GM19239 (cell line): ENCODE results near the gene CMYA5.
A peak's percentile ranks its signal among the peaks of the same experiment; 100 is the strongest.
"Not testable (repeated sequence)": the region's sequence is repeated elsewhere in the genome, so short reads cannot be mapped to it uniquely, and the experiment has no call there.

ENCODE experiments used
- DNase-seq: peaks from one replicate; pipeline ENCODE4 v3.0.0; 2011; ENCODE audit warnings: low spot score; ENCODE audit not compliant: insufficient read length
- FAIRE-seq: peaks from 2 replicates; lab custom pipeline; 2011; peaks lifted over from hg19 to GRCh38; lab: Jason Lieb, UNC

Gene CMYA5

DNA sequence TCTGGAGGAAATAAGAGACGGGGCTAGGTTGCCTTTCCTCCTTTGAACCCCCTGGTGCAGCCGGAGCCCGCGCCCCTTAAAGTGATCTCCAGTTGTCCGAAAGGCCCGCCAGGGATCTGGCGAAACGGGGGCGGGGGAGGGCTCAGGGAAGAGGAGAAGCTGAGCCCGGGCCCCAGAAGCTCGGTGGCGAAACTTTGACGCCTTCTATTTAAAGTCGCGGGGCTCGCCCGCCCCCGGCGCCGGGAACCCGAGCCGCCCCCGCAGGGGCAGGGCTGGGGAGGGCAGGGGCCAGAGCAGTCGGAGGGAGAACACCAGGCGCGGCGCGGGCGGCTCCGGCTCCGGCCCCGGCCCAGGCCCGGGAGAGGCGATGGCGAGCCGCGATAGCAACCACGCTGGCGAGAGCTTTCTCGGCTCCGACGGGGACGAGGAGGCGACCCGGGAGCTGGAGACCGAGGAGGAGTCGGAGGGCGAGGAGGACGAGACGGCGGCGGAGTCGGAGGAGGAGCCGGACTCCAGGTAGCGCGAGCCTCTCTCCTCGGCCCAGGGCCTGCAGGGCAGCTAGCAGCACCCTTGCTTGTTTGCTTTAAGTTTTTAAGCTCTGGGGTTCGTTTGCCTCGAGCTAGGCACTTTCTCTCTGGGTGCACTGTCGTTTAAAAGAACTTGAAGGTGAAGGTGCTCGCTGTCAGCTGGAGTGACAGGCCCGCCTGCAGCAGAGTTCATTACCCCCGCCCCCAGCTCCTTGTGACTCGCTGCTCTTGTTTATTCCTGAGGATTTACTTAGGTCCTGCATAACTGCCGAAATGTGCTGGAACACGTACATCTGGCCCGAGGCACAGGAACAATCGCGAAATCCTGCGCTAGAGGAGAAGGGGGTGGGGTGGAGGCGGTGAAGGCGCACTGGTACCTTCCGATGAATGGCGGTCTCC, at the start of gene CMYA5:
Gene CMYA5 (plus strand): TSS at position 296 of the 926 bp plus-strand sequence. CDS start 72 bp downstream, at position 368.
- no peak for DNase-seq
- no peak for FAIRE-seq

DNA sequence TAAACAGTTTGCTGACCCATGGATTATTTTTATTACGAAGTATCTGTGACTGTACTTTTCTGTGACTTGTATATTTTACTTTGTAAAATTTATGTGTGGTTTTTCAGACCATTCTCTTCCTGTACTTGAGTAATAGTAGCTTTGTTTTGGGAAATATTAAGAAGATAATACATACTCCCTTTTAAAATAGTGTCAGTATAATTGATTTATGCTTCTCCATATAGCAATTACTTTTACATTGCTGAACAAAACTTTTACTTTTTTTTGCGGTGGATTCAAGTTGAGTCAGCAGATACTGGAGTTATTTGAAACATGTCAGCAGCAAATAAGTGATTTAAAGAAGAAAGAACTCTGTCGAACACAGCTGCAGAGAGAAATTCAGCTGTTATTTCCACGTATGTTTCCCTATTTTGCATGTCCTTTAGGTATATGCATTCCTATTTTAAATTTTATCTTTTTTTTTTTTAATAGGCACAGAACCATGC, 49.0 kb upstream of the CMYA5 start:
- DNase-seq (no peak), FAIRE-seq (no peak)

DNA sequence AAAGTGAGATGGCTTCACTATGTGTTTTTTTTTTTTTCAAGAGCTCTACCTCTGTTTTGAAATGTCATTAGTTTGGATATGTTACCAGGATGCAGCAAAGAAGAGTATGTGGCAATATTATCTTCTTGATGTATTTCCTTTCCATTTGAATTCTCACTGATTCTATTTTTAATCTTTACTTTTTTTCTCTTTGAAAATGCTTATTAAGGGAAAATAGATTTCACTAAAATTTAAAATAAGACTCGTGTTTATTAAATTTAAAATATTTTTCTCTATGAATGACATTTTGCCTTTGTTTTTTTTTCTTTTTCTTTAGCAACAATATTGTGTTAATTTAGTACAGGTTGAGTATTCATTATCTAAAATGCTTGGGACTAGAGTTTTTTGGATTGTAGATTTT, 48.2 kb upstream of the CMYA5 start:
- no peak for FAIRE-seq
- DNase-seq: no peak

DNA sequence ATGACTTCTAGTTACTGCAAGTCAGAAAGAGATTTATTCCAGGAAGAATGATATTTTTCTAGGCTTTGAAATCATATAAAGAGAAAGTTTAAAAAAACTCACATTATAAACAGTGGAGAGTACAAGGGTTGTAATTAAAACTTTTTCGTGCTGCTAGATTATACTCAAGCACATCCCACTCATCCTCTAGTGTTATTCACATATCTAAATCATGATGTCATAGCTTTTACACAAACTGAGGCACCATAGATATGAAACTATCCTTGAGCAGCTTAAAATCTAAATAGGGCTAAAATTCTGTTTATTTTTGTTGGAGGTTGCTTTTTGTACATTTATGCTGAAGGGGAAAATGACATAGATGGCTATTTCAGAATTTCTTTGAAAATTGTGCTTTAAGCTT, 47.4 kb upstream of the CMYA5 start:
- DNase-seq: no peak
- FAIRE-seq: no peak

DNA sequence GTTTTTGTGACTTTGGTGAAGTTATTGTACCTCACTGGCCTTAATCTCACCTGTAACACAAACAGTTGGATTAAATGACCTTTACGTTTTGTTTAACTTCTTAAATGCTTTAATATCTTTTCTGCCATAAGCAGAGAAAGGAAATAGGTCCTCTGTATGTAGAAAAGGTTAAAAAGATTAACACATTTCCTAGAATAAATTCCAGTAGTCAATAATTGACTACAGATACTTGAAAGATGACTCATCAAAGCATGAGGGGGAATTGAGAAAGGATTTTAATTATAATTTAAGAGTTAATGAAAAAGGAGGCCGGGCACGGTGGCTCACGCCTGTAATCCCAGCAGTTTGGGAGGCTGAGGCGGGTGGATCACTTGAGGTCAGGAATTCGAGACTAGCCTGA, 35.8 kb upstream of the CMYA5 start:
- DNase-seq: no peak
- FAIRE-seq: no peak

DNA sequence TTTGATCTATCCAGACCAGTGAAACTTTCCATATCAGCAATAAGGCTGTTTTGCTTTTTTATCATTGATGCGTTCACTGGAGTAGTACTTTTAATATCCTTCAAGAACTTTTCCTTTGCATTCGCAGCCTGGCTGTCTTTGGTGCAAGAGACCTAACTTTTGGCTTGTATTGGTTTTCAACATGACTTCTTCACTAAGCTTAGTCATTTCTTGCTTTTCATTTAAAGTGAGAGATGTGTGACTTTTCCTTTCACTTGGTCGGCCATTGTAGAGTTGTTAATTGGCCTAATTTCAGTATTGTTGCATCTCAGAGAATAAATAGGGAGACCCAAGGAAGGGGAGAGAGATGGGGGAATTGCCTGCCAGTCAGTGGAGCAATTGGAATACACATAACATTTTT, 26.4 kb upstream of the CMYA5 start:
- FAIRE-seq: no peak

DNA sequence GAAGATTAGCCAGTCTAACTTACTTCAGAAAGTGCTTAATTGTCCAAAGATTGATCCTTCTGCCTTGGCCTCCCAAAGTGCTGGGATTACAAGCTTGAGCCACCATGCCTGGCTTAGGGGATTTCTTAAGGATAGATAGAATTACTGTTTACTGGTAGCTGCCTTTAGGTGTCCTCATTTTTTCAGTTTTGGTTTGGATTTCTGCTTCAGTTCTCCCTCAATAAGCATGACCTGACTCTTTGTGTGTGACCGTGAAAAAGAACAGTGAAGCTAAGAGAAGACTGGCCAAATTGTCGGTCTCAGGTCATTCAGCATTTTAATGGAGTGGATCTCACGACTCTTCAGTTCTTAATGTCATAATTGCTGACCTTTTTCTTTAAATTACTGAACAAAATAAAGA, 22.9 kb upstream of the CMYA5 start:
- FAIRE-seq (no peak), DNase-seq (no peak)

More for the DNA sequence above, 26.4 kb upstream of the CMYA5 start:
- no peak for DNase-seq

DNA sequence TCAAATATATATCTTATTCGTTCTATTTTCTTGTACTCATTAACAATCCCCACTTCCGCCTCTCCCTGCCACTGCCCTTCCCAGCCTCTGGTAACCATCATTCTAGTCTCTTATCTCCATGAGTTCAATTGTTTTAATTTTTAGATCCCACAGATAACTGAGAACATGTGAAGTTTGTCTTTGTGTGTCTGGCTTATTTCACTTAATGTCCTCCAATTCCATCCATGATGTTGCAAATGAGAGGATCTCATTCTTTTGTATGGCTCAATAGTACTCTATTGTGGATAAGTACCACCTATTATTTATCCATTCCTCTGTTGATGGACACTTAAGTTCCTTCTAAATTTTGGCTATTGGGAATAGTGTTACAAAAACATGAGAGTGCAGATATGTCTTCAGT, 17.2 kb upstream of the CMYA5 start:
- no peak for FAIRE-seq
- no peak for DNase-seq

DNA sequence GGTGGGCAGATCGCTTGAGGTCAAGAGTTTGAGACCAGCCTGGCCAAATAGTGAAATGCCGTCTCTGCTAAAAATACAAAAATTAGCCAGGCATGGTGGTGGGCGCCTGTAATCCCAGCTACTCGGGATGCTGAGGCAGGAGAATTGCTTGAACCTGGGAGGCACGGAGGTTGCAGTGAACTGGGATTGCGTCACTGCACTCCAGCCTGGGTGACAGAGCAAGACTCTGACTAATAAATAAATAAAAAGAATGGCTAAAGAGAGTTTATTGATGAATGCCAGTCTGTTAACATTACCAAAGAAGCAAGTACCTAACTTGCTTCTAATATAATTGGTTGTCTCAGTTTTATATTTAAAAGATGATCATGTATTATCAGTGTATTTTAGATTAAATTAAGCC, 13.3 kb upstream of the CMYA5 start:
- DNase-seq, FAIRE-seq: not testable (repeated sequence)

DNA sequence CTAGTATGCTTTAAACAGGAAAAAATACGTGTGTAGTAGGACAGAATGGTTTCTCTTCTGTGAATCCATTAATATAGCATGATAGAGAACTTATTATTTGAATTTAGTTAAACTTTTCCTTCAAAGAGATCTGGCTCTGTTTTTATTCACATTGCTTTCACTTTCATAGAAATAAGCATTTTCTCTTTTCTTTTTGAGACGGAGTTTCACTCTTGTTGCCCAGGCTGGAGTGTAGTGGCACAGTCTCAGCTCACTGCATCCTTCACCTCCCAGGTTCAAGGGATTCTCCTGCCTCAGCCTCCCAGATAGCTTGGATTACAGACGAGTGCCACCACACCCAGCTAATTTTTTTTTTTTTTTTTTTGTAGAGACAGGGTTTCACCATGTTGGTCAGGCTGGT, 7.5 kb upstream of the CMYA5 start:
- not testable (repeated sequence) for DNase-seq
- FAIRE-seq: peak; percentile 58

DNA sequence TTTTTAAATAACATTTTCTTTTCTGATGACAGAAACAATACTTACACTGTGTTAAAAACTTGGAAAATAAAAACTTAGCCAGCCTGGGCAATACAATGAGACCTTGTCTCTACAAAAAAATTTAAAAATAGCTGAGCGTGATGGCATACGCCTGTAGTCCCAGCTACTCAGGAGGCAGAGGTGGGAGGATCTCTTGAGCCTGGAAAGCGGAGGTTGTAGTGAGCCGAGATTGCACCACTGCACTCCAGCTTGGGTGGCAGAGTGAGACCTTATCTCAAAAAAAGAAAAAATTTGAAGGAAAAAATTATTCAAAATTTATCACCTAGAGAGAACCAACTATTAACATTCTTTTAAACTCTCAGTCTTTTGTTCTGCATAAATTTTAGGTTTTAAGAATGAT, 4.9 kb upstream of the CMYA5 start:
- FAIRE-seq: no peak

DNA sequence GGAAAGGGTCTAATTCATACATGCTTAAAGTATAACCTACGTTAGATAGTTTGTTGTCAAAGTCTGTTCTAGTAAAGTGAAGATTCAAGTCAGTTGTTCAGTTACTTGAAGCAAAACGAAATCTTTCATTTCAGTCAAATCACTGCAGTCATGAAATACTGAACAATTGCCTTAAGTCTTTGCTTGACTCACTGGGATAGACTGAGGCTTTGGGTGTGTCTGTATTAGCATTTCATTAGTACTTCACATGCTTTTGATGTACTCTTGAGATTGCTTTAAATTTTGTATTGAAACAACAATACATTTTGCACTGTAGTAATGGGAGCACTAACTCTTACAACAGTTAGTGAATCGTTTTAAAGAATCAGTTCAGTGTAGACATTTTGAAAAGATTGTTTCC, 4.0 kb upstream of the CMYA5 start:
- DNase-seq: no peak
- FAIRE-seq: no peak

More for the DNA sequence above, 4.9 kb upstream of the CMYA5 start:
- DNase-seq: no peak

DNA sequence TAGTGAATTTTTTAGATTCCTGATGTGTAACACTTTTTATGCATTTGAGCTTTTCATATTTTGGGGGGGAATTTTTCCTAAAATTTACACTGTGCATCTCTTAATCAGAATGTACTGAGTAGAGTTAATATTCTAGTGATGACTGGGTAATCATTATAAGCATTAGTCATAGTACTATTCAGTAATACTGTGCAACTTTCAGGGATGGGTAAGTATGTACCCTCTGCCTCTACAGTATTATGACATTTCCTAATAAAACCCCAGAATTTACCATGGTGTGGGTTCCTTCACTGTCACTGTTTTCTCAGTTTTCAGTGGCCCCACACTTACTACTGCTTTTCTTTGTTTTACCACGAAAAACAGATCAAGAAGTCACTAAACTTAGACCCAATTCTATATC, 2.8 kb upstream of the CMYA5 start:
- FAIRE-seq: no peak
- DNase-seq: no peak

DNA sequence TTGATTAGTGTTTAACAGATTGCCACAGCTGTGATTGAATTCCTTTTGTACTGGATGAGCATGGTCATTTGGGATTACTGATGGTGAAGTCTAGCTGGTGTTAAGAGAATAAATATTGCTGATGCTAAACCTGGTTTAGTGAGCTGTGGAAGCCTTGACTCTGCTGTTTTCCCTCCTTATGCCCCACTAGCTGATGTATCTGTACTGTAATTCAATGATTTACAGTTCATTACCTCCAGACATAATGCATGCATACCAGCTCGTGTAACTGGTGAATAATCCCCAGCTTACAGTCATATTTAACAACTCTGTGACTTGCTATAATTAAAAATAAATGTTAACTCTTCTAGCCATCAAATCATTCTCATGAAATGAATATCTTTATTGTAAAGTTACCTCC, 1.7 kb upstream of the CMYA5 start:
- DNase-seq: no peak
- no peak for FAIRE-seq

DNA sequence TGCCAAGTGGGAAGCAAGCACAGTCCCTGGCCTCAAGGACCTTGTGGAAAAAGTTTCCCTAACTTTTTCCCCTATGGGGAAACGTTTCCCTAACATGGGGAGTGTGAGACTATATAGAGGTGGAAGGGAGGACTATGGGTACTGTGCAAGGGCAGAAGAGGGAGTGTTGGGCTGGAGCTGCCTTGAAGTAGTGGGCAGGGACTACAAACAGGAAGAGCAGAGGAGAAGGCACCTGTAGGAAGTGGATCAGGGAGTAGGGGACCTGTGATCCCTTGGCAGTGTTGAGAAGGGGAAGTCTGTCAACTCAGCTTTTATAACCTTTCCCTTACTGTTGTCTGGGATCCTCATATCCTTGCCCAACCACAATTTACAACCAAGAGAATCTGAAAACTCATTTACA, 1.4 kb downstream of the CMYA5 start:
- no peak for DNase-seq
- no peak for FAIRE-seq

DNA sequence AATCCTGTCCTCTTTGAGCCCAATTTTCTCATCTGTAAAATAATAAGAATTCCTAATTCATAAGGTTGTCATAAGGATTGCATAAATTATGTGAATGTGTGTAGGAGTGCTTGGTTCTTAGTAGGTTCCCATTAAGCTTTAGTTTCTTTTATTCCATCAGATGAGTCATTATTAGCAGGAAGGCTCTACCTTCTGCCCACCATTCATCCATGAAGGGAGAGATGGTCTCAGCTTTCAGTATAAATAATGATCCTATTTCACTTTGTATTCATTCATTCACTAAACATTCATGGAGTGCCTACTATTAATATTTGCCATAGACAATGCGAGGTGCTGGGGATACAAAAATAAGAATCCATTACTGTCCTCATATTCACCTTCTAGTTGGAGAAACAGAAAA, 3.0 kb downstream of the CMYA5 start:
- FAIRE-seq (no peak), DNase-seq (no peak)

DNA sequence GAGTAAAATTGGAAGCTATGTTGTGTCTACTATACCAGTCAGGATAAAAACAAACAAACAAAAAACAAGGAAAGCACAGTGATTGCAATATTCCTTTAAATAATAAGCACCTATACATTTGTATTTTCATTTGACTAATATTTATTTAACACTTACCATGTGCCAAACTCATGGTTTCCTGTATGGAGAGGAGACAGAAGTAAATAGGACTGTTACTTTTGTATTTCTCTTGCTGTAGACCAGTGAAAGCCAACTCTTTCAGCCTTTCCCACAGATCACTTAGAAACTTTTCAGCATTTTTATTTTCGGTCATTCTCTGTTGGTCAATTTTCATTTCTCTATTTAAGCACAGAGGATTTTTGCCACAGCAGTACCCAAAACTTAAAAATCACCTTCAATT, 4.5 kb downstream of the CMYA5 start:
- no peak for FAIRE-seq

DNA sequence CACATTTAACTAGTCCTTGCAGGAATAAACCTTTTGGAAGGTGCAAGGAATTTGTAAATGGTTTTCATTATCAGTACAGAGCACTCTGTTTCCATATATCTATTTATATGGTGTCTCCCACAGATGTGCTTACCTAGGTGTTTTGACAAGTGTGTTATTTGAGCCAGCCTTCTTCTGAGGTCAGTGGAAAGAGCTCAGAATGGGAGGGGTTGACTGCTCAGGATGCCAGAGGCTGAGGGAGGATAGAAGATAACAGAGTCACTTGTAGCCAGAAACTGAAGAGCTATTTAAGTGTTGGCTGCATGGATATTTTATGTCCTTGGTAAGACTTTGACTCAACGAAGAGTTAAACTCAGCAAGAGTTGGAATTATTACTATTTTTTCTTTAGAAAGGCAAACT, 5.0 kb downstream of the CMYA5 start:
- no peak for FAIRE-seq
- DNase-seq: no peak

More for the DNA sequence above, 4.5 kb downstream of the CMYA5 start:
- no peak for DNase-seq

DNA sequence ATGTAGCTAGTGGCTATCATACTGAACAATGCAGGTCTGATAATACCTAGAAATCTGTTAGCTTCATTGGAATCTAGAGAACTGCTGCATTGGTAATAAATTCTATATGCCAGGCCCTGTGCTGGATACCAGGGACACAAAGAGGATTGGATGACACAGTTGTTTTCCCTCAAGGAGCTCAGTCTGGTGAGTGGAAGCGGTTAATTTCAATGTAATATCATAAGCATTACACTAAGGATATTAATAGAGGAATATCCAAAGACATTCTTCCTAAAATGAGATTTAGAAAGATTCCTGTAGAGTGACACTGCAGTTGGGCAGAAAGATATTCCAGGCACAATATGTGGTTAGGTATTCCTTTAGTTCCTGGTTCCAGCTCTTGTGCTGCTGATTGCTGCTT, 5.9 kb downstream of the CMYA5 start:
- DNase-seq (no peak), FAIRE-seq (no peak)

DNA sequence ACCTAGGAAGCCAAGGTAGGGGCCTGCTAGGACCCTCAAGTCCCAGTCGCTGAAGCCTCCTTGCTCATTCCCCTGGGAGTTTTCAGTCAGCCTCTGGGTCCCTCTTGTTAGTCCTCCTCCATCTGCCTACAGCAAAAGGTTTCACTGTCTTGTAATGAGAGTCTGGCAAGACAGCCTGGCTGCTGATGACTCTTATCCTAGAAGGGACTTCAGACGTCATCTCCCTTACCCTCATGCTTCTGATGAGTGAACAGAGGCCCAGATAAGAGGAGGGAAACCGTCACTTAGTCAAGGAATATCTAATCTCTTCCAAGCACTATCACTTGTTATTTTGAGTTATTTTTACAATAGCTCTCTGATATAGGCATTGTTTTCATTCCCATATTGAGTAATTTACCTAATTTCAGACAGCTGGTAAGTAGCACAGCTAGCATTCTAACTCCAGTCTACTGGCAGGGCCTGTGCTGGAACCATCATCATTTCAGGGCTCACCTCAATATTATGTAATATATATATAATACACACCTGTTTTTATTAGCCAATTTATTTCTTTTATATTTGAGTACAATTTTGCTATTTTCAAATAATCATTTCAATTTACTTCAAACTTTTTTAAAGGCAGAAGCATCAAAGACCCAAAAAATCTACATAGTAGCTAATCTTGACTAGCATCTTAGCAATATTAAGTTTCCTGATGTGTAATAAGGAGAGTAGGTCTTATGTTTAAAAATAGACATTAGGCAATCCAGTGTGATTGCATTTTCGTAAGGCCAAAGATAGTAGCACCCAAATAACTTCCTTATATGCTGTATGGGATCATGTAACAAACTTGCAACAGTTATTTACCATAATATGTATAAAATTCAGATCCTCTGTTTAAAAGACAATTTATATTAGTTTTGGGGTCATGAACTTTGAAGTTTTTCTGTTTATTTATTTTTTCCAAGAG, 7.9 kb downstream of the CMYA5 start:
- no peak for DNase-seq
- FAIRE-seq: no peak
